ENCODE data around the gene TXNDC9. TPM values are rescaled to one million over a fixed set of nuclear protein-coding genes. Genes with fewer than 3 reads are reported as not detected.
"Not testable (repeated sequence)": the region's sequence is repeated elsewhere in the genome, so short reads cannot be mapped to it uniquely, and the experiment has no call there.

The TXNDC9 gene
- 79.4 and 83.6 TPM in 2 replicates for total RNA-seq (2014; rRNA removed; shearing (Covaris generic))

DNA sequence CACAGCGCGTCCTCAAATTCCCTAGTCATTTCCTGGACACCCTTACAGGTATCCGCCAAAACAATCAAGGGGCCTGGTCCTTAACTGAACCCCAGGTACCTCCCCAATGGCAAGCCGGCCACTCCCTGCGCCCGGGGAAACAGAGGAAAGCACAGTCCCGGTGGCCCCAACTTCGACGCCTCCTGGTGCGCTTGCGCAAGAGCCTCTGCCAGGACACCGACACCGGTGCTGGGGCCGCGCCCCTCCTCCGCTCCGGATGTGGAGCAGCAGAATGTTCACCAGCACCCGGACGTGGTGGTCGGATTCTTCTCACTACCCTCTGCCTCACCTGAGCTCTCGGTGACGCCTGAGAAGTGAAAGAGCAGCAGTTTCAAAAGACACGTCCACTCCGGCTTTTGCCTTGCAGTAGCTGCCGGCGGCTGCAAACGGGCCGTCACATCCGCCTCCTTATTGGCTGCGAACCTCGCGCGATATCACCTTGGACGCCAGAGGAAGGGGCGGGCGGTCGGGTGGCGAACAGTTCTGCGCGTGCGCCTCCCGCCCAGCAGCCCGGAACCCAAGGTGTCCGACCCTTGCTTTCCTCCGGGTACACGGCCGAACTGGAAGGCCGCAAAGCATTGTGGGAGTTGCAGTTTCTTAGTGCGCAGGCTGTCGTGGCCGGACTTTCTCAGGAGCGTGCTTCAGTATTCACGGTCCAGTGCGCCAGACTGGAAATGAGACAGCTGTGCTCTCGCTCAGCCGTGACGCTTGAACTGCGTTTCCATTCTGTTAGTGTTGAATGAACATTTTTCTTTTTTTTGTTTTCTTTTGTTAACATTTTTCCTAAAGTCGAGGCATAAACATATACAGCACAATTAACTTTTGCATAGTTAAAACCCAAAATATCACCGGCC lies at the start of gene TXNDC9:
TSS of gene TXNDC9 (minus strand) at position 423 of the 893 bp plus-strand sequence. CDS start 3,123 bp downstream, outside the sequence.
- peak; percentile 99 for DNase-seq (ENCODE audit: low read depth)

DNA sequence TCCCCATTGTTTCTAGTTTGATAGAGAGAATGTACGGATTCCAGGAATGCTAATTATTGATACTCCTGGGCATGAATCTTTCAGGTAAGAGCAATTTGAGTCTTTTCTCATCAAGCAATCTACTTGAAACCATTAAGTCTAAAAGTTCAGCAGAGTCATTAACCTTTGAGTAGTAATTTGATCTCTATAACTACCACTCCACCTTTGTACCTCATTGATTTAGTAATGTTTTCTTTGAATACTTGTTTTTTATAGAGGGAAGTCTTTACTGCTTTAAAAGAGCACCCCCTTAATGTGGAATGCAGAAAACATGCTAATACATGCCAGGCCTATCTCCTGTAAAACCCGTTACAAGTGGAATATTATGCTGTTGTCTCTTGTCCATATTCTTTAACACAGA lies 46.0 kb upstream of the TXNDC9 start:
- no peak for DNase-seq (ENCODE audit: low read depth)

- no peak for DNase-seq (ENCODE audit: low read depth)
These were observed 44.4 kb upstream of the TXNDC9 start for GRCh38 chr2:99380376-99381010.

DNA sequence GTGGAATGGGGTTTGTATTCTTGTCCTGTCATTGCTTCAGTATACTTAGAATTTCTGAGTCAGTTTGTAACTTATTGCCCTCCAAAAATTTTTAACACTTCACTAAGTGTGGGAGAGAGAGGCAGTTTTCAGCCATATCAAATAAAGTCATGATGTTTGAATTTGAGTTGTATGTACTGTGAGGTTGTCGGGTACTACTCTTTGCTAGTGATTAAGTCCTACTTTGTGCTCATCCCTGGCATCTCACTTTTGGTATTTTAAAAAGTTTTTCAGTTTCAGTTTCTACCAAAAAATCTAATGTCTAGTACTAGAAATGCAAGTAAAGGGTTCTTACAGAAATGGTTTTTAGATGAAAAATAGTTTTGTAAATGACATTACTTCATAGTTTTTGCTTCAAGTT lies 41.7 kb upstream of the TXNDC9 start:
- no peak for DNase-seq (ENCODE audit: low read depth)

- no peak for DNase-seq (ENCODE audit: low read depth)
These were observed 40.2 kb upstream of the TXNDC9 start for GRCh38 chr2:99376254-99376864.

DNA sequence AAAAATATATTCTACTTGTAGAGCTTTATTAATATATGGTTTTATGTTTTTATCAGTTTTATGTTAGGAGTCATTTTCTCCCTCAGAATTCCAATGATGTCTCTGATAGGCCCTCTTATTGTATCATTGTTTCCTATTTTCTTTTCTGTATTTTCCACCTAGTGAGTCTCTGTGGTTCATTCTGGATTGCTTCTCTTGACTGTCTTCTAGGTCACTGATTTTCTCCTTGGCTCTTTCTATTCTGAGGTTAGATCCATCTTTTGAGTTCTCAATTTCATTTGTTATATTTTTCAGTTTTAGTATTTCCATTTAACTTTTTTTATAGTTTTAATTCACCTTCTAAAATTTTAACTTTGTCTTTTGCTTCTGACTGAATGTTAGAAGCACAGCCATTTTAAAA lies 38.6 kb upstream of the TXNDC9 start:
- DNase-seq (ENCODE audit: low read depth) = no peak

DNA sequence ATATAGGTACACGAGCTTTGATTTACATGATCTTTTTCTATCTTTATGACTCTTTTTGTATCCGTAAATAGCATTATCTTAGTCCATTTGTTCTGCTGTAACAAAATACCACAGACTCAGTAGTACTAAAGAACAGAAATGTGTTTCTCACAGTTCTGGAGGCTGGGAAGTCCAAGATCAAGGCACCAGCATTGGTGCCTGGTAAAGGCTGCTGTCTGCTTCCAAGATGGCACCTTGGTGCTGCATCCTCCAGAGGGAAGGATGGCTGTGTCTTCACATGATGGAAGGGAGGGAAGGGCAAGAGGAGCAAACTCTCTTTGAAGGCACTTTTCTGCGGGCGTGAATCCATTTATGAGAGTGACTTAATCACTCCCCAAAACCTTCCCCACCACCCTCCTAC lies 37.0 kb upstream of the TXNDC9 start:
- no peak for DNase-seq (ENCODE audit: low read depth)

DNA sequence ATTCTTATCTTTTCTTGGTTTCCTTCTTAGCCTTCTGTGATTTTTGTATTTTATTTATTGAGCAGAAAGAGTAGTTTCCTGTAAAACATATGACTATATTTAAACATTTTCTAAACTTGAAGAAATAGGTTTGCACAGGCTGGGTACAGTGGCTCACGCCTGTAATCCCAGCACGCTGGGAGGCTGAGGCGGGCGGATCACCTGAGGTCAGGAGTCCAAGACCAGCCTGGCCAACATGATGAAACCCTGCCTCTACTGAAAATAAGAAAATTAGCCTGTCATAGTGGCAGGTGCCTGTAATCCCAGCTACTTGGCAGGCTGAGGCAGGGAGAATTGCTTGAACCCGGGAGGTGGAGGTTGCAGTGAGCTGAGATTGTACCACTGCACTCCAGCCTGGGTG lies 32.7 kb upstream of the TXNDC9 start:
- not testable (repeated sequence) for DNase-seq (ENCODE audit: low read depth)

DNA sequence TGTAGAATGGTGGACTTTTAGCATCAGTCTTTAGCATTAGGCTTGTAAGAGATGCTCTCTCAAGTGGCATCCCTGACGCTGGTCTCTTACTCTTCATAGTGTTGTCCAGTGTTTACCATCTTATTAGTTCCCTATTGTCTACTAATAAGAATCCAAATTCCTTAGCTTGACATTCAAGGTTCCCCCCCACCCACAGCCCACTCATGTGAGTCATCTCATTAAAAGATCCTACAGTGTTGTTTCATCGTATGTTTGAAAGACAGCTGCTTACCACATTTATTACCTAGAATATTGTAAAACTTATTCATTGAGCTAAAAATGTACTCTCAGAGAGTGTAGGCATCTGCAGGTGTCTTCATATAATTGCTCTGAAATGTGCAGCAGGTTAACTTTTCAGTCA lies 29.5 kb upstream of the TXNDC9 start:
- no peak for DNase-seq (ENCODE audit: low read depth)

GRCh38 chr2:99356853-99357252 lies 20.7 kb upstream of the TXNDC9 start:
- DNase-seq (ENCODE audit: low read depth) = no peak

GRCh38 chr2:99354825-99355224 lies 18.7 kb upstream of the TXNDC9 start:
- DNase-seq (ENCODE audit: low read depth) = not testable (repeated sequence)

DNA sequence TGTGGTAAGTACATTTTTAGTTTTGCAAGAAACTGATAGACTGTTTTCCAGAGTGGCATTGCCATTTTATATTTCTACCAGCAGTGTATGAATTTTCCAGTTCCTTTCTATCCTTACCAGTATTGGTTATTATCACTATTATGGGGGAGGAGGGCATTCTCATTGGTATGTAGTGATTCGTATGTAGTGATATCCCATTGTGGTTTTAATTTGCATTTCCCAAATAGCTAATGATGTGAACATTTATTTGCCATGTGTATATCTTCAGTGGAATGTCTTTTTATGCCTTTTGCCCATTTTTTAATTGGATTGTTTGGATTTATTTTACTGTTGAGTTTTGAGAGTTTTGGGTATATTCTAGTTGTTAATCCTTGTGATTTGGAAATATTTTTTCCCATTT lies 17.9 kb upstream of the TXNDC9 start:
- peak; percentile 18 for DNase-seq (ENCODE audit: low read depth)

GRCh38 chr2:99350194-99350593 lies 14.1 kb upstream of the TXNDC9 start:
- DNase-seq (ENCODE audit: low read depth) = no peak

DNA sequence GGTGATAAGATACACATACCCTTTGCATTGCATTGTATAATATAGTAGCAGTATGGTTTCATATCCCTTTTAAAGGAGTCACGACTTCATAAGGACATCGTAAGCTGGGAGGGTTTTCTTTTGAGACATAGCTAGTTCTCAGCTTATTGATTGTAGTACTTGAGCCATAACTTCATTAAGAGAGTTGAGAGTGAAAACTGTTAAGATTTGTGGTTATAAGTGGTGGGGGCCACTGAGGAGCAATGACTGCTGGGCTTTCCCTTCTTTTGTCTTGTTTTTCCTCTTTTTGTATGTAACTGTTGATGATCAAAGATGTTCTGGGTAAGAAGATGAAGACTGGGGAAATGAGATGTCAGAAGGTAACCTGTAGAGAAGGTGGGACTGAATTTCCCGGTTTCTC lies 12.0 kb upstream of the TXNDC9 start:
- no peak for DNase-seq (ENCODE audit: low read depth)

GRCh38 chr2:99346218-99346617 lies 10.1 kb upstream of the TXNDC9 start:
- DNase-seq (ENCODE audit: low read depth) = no peak

DNA sequence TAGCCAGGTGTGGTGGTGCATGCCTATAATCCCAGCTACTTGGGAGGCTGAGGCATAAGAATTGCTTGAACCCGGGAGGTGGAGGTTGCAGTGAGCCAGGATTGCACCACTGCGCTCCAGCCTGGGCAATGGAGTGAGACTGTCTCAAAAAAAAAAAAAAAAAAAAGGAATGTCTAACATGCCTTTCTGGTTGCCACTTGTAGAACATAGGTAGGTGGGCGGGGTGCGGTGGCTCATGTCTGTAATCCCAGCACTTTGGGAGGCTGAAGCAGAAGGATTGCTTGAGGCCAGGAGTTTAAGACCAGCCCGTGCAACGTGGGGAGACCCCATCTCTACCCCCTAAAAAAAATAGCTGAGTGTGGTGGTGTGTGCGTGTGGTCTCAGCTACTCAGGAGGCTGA lies 9.3 kb upstream of the TXNDC9 start:
- DNase-seq (ENCODE audit: low read depth) = not testable (repeated sequence)

DNA sequence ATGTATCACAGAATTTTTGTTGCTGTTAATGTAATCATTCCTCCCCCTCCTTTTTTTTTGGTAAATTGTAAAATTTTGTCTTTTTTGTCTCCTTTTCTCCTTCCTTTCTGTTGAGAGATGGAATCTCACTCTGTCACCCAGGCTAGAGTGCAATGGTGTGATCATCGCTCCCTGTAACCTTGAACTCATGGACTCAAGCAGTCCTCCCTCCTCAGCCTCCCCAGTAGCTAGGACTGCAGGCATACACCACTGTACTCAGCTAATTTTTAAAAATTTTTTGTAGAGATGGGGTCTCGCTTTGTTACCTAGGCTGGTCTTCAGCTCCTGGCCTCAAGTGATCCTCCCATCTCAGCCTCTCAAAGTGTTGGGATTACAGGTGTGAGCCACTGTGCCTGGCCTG lies 6.4 kb upstream of the TXNDC9 start:
- DNase-seq (ENCODE audit: low read depth) = no peak

DNA sequence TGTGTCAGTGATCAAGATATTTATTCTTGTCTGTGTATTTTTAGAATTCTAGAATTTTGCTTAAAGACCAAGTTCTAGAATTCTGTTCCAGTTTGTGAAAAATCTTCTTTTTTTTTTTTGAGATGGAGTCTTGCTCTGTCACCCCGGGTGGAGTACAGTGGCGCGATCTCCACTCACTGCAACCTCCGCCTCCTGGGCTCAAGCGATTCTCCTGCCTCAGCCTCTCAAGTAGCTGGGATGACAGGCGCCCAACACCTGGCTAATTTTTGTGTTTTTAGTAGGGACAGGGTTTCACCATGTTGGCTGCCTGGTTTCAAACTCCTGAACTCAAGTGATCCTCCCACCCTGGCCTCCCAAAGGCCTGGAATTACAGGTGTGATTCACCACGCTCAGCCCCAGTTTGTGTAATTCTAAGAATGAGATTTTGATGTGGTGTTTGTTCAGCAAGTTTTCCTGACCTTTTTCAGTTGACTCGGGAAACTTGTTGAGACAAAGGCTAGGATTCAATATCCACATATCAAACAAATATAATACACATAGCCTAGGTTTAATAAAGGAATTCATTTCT lies 4.6 kb upstream of the TXNDC9 start:
- DNase-seq (ENCODE audit: low read depth) = no peak

DNA sequence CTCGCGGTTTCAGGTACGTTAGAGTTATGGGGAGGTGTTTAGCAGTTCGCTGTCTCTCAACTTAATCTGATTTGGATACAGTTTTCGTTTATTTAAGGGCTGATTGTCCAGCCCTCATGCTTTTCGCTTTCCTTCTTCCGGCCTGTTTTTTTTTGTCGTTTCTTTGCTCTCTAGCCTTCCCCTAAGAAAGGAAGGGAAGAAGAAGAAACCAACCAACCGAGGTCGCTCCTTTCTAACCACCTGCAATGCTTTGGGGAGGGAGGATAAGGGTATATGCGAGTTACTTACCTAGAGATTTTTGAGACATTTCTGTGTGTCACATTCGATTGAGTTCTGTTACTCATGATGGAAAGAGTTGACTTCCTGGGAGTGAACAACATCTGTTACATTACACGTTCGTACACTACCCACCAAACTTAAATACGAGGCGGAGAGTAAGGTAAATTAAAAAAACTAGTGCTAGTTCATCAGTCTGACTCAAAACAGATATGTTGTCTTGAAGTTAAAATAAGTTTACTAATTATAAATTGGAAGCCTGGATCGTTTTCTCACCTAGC lies 2.0 kb upstream of the TXNDC9 start:
- DNase-seq (ENCODE audit: low read depth) = peak; percentile 24

DNA sequence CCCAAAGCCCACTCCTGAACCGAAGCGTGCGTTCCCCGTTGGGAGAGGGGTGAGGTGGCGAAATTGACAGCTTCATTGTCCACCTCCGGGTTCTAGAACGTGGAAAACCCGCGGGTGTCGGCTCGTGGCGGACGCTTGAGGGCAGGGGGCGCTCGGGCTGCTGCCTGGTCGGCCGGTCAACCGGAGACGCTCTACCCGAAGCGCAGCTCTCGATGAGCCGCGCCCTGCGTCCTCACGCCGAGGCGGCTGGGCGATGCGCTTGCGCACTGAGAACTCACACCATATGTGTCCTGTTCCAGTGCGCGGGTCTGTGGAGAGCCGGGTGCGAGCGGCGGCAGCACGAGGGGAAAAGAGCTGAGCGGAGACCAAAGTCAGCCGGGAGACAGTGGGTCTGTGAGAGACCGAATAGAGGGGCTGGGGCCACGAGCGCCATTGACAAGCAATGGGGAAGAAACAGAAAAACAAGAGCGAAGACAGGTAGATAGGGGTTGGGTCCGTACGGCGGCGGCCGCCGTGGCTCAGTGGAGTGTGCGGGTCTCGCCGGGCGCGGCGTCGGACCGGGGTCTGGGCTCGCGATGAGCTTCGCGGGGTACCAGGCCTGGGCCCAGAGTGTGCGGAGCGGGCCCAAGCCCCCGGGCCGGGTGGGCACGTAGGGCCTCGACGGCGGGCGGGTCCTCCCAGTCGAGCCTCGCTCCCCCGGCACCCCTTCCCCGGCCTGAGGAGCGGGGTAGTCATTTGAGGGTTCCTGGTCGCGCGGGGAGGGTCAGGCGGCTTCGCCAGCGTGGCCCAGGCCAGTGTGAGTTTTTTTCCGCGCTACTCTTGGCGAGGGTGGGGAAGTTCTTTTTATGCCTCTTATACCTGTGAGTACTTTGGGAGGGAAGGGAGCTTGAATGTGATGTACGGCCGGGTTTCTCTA lies 1.2 kb upstream of the TXNDC9 start, which contains the start of gene EIF5B:
TSS of gene EIF5B (plus strand) at position 277 of the 916 bp plus-strand sequence. CDS start at position 443, 166 bp downstream.
- DNase-seq (ENCODE audit: low read depth) = peak; percentile 95

- DNase-seq (ENCODE audit: low read depth) = no peak
These were observed 625 bp upstream of the TXNDC9 start for GRCh38 chr2:99336804-99337112.

Data from M059J (cell line).